Measurements from ENCODE around the gene MUC6.

DNA sequence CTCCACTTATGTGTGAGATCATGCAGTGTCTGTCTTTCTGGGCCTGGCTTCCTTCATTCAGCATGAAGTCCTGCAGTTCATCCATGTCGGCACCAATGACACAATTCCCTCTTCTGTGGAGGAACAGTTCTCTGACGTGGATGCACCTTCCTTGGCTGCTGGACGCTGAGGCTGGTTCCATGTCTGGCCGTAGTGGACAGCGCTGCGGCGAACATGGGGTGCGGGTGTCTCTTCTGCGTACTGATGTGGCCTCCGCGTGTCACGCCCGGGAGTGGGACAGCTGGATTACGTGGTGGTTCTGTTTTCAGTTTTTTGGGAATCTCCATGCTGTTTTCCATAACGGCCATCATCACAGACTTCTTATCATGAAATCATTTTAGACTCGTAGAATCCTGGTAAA is 21.3 kb upstream of the MUC6 start:
- TF ChIP-seq CTCF (IDR thresholded peaks at IDR 0.05) (no peak), EP300 (IDR thresholded peaks at IDR 0.05) (no peak), POLR2A (IDR thresholded peaks at IDR 0.05; ENCODE audit: low read depth) (no peak), POLR2AphosphoS5 (IDR thresholded peaks at IDR 0.05) (no peak)
